Neutrophil (primary cell): Measurements from ENCODE around the gene HYLS1.

Experiments used
- H3K27ac ChIP-seq: fragments of 200-600 bp; sonication (generic); 2 replicates; pipeline ENCODE4 v1.5.1; 2016; ENCODE audit warnings: mild to moderate bottlenecking, moderate library complexity
- H3K27me3 ChIP-seq: fragments of 200-600 bp; sonication (generic); 2 replicates; pipeline ENCODE4 v1.6.0; 2016; ENCODE audit warnings: mild to moderate bottlenecking
- H3K36me3 ChIP-seq: fragments of 200-600 bp; sonication (generic); 2 replicates; pipeline ENCODE4 v1.5.1; 2017
- H3K4me1 ChIP-seq, 2 experiments: fragments of 200-600 bp in 1 of 2; sonication (generic) in 1 of 2; 1 replicate in 1 of 2; 2 replicates in 1 of 2; pipeline versions ENCODE4 v1.5.1 to v1.6.1; 2013 to 2016; ENCODE audit warnings: low read depth in 1 of 2, low read length in 1 of 2, mild to moderate bottlenecking in 1 of 2, moderate library complexity in 1 of 2; ENCODE audit not compliant: control insufficient read depth in 1 of 2, insufficient read depth in 1 of 2
- H3K4me3 ChIP-seq, 2 experiments: fragments of 200-600 bp in 1 of 2; sonication (generic) in 1 of 2; 1 replicate in 1 of 2; 2 replicates in 1 of 2; pipeline ENCODE4 v1.5.1; 2013 to 2016; ENCODE audit warnings: low read depth in 1 of 2, low read length in 1 of 2, mild to moderate bottlenecking in 1 of 2, moderate library complexity in 1 of 2
- H3K9me3 ChIP-seq: fragments of 200-600 bp; sonication (generic); 2 replicates; pipeline ENCODE4 v1.5.1; 2016
- CTCF ChIP-seq: fragments of 200-600 bp; sonication (generic); IDR thresholded peaks from 2 replicates; pipeline ENCODE4 v1.5.1; 2016; ENCODE audit warnings: antibody characterized with exemption

The HYLS1 gene

DNA sequence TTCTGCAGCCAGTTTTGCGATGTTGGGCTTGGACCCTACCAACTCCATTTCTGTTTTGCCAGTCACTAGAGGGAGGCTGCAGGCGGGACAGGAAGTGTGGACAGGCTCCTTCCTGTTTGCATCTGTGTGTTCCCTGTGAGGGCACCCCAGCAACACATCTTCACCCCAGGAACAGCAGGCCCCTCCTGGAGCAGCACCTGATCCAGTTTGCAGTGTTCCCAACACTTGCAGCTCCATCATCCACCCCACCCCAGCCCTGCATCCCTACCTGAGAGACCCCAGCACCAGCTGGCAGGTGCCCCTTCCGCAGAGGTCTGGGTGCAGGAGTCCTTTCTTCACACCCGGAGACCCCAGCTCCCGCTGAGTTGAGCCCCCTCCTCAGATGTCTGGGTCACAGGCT is 51.0 kb downstream of the HYLS1 start:
- no peak overlapping the region for H3K27ac ChIP-seq
- no peaks in the 10 kb centered on the region for H3K9me3 ChIP-seq
- H3K36me3 ChIP-seq: no peaks in the 10 kb centered on the region
- no peaks in the 10 kb centered on the region for H3K27me3 ChIP-seq
- no peak for TF ChIP-seq CTCF
- H3K4me1 ChIP-seq: peaks cover 0 to 4% of the 10 kb centered on the region in 2 experiments
- H3K4me3 ChIP-seq: no peak overlapping the region

GRCh38 chr11:125939081-125939521 is 51.6 kb downstream of the HYLS1 start:
- peaks cover 0 to 4% of the 10 kb centered on the region in 2 experiments for H3K4me1 ChIP-seq
- H3K27ac ChIP-seq: no peak overlapping the region
- H3K27me3 ChIP-seq: no peaks in the 10 kb centered on the region
- no peaks in the 10 kb centered on the region for H3K36me3 ChIP-seq
- H3K9me3 ChIP-seq: no peaks in the 10 kb centered on the region
- no peak overlapping the region for H3K4me3 ChIP-seq
- no peak for TF ChIP-seq CTCF

GRCh38 chr11:125940145-125940544 is 52.7 kb downstream of the HYLS1 start:
- H3K4me3 ChIP-seq: no peak overlapping the region
- no peaks in the 10 kb centered on the region for H3K36me3 ChIP-seq
- H3K27me3 ChIP-seq: no peaks in the 10 kb centered on the region
- no peak overlapping the region for H3K27ac ChIP-seq
- no peaks in the 10 kb centered on the region for H3K9me3 ChIP-seq
- TF ChIP-seq CTCF: no peak
- H3K4me1 ChIP-seq: peaks cover 0 to 4% of the 10 kb centered on the region in 2 experiments

GRCh38 chr11:125941267-125941618 is 53.8 kb downstream of the HYLS1 start:
- H3K36me3 ChIP-seq: no peaks in the 10 kb centered on the region
- no peaks in the 10 kb centered on the region for H3K27me3 ChIP-seq
- H3K9me3 ChIP-seq: no peaks in the 10 kb centered on the region
- H3K27ac ChIP-seq: no peak overlapping the region
- no peak overlapping the region for H3K4me3 ChIP-seq
- TF ChIP-seq CTCF: no peak
- peaks cover 0 to 4% of the 10 kb centered on the region in 2 experiments for H3K4me1 ChIP-seq

- H3K27me3 ChIP-seq: no peaks in the 10 kb centered on the region
- H3K36me3 ChIP-seq: no peaks in the 10 kb centered on the region
- H3K9me3 ChIP-seq: no peaks in the 10 kb centered on the region
- no peak overlapping the region for H3K27ac ChIP-seq
- no peak for TF ChIP-seq CTCF
- no peak overlapping the region for H3K4me3 ChIP-seq
- peaks cover 0 to 4% of the 10 kb centered on the region in 2 experiments for H3K4me1 ChIP-seq
Measured at GRCh38 chr11:125941619-125942611, 54.4 kb downstream of the HYLS1 start.
